SK-MEL-5 (cell line): Measurements from ENCODE around the gene CDKN1B. TPM values are rescaled to one million over a fixed set of nuclear protein-coding genes. Genes with fewer than 3 reads are reported as not detected.

Experiments
- small RNA-seq, 2 experiments: library from RNA; depleted of rRNA; stranded (forward); fragments of <200 nt; gene quantifications; one replicate each; pipeline ENCODE3, GENCODE V24; 2014
- total RNA-seq: library from RNA; depleted of rRNA; stranded (reverse); fragments of >200 nt; shearing (Covaris generic); gene quantifications from 2 replicates; pipeline ENCODE4 v1.2.3, GENCODE V29; 2014; rRNA removed

Gene CDKN1B
- total RNA-seq, 1 experiment from 2014 or later, result 39.7 TPM

Small RNAs within 50 kb of the gene (small RNA-seq; reads per million reads assigned to genes)
- 0 reads per million in 2 experiments for gene MIR613

Other genes with a start within 250 kb of the CDKN1B start
- 13.9 and 15.1 TPM in 2 replicates for gene DUSP16, start 154.5 kb upstream of the CDKN1B start, total RNA-seq
- 71.3 and 72.5 TPM in 2 replicates for gene CREBL2, start 105.5 kb upstream of the CDKN1B start, total RNA-seq
- gene GPR19, start 21.2 kb upstream of the CDKN1B start, total RNA-seq, result 20.5 and 22.5 TPM in 2 replicates
- gene APOLD1, start 68.3 kb downstream of the CDKN1B start, total RNA-seq, result 55.9 and 57.6 TPM in 2 replicates
- gene DDX47, start 96.0 kb downstream of the CDKN1B start, total RNA-seq, result 93.1 and 102 TPM in 2 replicates
- 13.9 and 17.6 TPM in 2 replicates for gene GPRC5A, start 174.2 kb downstream of the CDKN1B start, total RNA-seq
- gene GPRC5D, start 234.8 kb downstream of the CDKN1B start, total RNA-seq, result not detected in 2 replicates